ENCODE measurements around the gene RGS7. TPM values are rescaled to one million over a fixed set of nuclear protein-coding genes. Genes with fewer than 3 reads are reported as not detected.

RGS7 gene
- total and polyA plus RNA-seq, 2 of the 8 experiments (the other 6 are each of a cell fraction or from before 2014, with no cell fraction given), result 1.6 to 3.0 TPM

GRCh38 chr1:241045659-241046058 is 311.3 kb downstream of the RGS7 start (continued):
- TF ChIP-seq, protein P1, sequence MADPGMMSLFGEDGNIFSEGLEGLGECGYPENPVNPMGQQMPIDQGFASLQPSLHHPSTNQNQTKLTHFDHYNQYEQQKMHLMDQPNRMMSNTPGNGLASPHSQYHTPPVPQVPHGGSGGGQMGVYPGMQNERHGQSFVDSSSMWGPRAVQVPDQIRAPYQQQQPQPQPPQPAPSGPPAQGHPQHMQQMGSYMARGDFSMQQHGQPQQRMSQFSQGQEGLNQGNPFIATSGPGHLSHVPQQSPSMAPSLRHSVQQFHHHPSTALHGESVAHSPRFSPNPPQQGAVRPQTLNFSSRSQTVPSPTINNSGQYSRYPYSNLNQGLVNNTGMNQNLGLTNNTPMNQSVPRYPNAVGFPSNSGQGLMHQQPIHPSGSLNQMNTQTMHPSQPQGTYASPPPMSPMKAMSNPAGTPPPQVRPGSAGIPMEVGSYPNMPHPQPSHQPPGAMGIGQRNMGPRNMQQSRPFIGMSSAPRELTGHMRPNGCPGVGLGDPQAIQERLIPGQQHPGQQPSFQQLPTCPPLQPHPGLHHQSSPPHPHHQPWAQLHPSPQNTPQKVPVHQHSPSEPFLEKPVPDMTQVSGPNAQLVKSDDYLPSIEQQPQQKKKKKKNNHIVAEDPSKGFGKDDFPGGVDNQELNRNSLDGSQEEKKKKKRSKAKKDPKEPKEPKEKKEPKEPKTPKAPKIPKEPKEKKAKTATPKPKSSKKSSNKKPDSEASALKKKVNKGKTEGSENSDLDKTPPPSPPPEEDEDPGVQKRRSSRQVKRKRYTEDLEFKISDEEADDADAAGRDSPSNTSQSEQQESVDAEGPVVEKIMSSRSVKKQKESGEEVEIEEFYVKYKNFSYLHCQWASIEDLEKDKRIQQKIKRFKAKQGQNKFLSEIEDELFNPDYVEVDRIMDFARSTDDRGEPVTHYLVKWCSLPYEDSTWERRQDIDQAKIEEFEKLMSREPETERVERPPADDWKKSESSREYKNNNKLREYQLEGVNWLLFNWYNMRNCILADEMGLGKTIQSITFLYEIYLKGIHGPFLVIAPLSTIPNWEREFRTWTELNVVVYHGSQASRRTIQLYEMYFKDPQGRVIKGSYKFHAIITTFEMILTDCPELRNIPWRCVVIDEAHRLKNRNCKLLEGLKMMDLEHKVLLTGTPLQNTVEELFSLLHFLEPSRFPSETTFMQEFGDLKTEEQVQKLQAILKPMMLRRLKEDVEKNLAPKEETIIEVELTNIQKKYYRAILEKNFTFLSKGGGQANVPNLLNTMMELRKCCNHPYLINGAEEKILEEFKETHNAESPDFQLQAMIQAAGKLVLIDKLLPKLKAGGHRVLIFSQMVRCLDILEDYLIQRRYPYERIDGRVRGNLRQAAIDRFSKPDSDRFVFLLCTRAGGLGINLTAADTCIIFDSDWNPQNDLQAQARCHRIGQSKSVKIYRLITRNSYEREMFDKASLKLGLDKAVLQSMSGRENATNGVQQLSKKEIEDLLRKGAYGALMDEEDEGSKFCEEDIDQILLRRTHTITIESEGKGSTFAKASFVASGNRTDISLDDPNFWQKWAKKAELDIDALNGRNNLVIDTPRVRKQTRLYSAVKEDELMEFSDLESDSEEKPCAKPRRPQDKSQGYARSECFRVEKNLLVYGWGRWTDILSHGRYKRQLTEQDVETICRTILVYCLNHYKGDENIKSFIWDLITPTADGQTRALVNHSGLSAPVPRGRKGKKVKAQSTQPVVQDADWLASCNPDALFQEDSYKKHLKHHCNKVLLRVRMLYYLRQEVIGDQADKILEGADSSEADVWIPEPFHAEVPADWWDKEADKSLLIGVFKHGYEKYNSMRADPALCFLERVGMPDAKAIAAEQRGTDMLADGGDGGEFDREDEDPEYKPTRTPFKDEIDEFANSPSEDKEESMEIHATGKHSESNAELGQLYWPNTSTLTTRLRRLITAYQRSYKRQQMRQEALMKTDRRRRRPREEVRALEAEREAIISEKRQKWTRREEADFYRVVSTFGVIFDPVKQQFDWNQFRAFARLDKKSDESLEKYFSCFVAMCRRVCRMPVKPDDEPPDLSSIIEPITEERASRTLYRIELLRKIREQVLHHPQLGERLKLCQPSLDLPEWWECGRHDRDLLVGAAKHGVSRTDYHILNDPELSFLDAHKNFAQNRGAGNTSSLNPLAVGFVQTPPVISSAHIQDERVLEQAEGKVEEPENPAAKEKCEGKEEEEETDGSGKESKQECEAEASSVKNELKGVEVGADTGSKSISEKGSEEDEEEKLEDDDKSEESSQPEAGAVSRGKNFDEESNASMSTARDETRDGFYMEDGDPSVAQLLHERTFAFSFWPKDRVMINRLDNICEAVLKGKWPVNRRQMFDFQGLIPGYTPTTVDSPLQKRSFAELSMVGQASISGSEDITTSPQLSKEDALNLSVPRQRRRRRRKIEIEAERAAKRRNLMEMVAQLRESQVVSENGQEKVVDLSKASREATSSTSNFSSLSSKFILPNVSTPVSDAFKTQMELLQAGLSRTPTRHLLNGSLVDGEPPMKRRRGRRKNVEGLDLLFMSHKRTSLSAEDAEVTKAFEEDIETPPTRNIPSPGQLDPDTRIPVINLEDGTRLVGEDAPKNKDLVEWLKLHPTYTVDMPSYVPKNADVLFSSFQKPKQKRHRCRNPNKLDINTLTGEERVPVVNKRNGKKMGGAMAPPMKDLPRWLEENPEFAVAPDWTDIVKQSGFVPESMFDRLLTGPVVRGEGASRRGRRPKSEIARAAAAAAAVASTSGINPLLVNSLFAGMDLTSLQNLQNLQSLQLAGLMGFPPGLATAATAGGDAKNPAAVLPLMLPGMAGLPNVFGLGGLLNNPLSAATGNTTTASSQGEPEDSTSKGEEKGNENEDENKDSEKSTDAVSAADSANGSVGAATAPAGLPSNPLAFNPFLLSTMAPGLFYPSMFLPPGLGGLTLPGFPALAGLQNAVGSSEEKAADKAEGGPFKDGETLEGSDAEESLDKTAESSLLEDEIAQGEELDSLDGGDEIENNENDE (IDR thresholded peaks at IDR 0.05; ENCODE audit: insufficient replicate concordance, low read length), result peak; percentile 33
